Transverse colon (tissue), 4 donors: Measurements from ENCODE around the gene EDARADD. TPM values are rescaled to one million over a fixed set of nuclear protein-coding genes. Genes with fewer than 3 reads are reported as not detected.

ENCODE experiments used
- DNase-seq: peaks from one replicate; pipeline ENCODE4 v3.0.0-alpha.2; 2019
- H3K27ac ChIP-seq, 4 donors: fragments of 200-600 bp; sonication (generic); 2 replicates each; pipeline ENCODE4 v1.5.1; 2016 to 2018; ENCODE audit warnings: inconsistent platforms in 4 of 4
- H3K27me3 ChIP-seq: fragments of 200-600 bp; sonication (generic); 2 replicates; pipeline ENCODE4 v1.5.1; 2017; ENCODE audit warnings: inconsistent platforms
- H3K36me3 ChIP-seq, 4 donors: fragments of 200-600 bp; sonication (generic); 2 replicates each; pipeline ENCODE4 v1.5.1; 2017 to 2019; ENCODE audit warnings: inconsistent platforms in 4 of 4
- H3K4me1 ChIP-seq, 4 donors: fragments of 200-600 bp; sonication (generic); 2 replicates each; pipeline ENCODE4 v1.5.1; 2017 to 2020; ENCODE audit warnings: inconsistent platforms in 4 of 4
- H3K4me3 ChIP-seq, 4 donors: fragments of 200-600 bp; sonication (generic); 1 replicate in 1 of 4; 2 replicates in 3 of 4; pipeline versions ENCODE4 v1.5.1 to v1.6.1; 2017 to 2019; ENCODE audit warnings: inconsistent platforms in 4 of 4
- H3K9me3 ChIP-seq, 2 donors: fragments of 200-600 bp; sonication (generic); 2 replicates each; pipeline ENCODE4 v1.5.1; 2017 to 2019; ENCODE audit warnings: inconsistent platforms in 2 of 2
- EP300 ChIP-seq: sonication (generic); formaldehyde crosslinking; IDR thresholded peaks from one replicate; pipeline ENCODE4 v1.6.1; 2017; ENCODE audit warnings: antibody characterized with exemption, low read depth
- POLR2A ChIP-seq: fragments of 450-650 bp; IDR thresholded peaks from one replicate; pipeline ENCODE4 v1.6.1; 2016; ENCODE audit warnings: antibody characterized with exemption, mild to moderate bottlenecking, moderate library complexity
- POLR2AphosphoS5 ChIP-seq, 3 donors: sonication (generic); formaldehyde crosslinking; IDR thresholded peaks; one replicate each; pipeline ENCODE4 v1.6.1; 2016; ENCODE audit warnings: antibody characterized with exemption in 3 of 3
- WGBS, 2 donors: methylation state at CpG; one replicate each; pipeline ENCODE4 v1.1.5; 2018; ENCODE audit warnings: low coverage in 1 of 2; 5-methylcytosine and 5-hydroxymethylcytosine counted together
- in situ Hi-C, 4 donors: fragments of 200-750 bp; cut with MboI; loops; one replicate each; pipeline versions ENCODE4 v1.15.0 to v1.15.1; 2017; ENCODE audit warnings: low sequenced_read_pairs in 3 of 4, low pct_ligation_motif_present in 1 of 4, low pct_unique_long_range_greater_than_20kb in 1 of 4
- intact Hi-C: fragments of 100-400 bp; cut with DNase I; formaldehyde crosslinking; loops from one replicate; pipeline ENCODE4 v1.15.1; 2023; ENCODE audit warnings: low total_unique reads
- total RNA-seq, 4 donors: library from RNA; depleted of rRNA; stranded (reverse); fragments of >200 nt; gene quantifications; one replicate each; pipeline ENCODE4 v1.1.0, GENCODE V29; 2016
- TF ChIP-seq, protein P1 (sequence below), 5 experiments: fragments of 200-600 bp in 3 of 5; fragments of 450-650 bp in 2 of 5; sonication (generic) in 3 of 5; IDR thresholded peaks; 1 replicate in 2 of 5; 2 replicates in 3 of 5; pipeline ENCODE4 v1.5.1; 2016 to 2017; ENCODE audit warnings: antibody characterized with exemption in 5 of 5, inconsistent platforms in 3 of 5, mild to moderate bottlenecking in 2 of 5, moderate library complexity in 1 of 5

Gene EDARADD
- total RNA-seq, 4 donors from 2014 or later = 0.27 to 0.79 TPM; not detected in 2

DNA sequence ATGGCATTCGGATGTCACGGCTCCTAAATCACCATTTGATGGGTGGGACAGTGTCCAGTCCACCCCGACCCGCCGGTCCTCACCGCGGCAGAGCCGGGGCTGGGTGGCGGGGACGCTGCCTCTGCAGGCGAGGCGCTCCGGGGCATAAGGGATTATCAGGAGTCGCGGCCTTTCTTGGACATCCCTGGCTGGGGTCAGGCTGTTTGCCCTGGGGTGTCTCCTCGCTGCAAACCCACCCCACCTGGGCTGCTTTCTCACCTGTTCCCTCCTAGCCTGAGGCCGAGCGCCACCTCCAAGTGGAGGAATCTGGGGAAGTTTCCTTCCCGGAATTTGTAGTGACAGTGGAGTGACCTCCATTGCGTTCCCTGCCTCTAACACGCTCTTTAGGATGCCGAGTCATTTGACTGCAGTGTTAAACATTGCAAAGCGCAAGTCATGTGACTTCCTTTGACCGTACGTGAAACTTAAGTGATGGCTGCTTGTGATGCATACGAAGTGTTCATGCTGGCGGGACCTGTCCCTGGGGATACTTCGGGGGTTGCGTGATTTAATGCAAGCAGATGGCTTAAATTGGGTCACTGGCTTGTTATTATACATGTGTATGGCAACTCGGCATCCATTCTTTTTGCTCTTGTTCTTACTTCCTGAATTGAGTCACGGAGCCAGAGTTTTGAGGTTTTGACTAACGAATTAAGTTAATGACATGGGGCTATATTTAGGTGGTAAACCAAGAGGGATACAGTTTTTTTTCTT lies 130.2 kb downstream of the EDARADD start:
- 0 to 1% methylated on average over 4 to 17 of the region's 32 CpGs for WGBS, 2 donors
- Histone ChIP-seq H3K4me1 (peaks cover 0 to 15% (median 6%) of the 10 kb centered on the region in 4 donors), H3K9me3 (no peaks in the 10 kb centered on the region), H3K4me3 (peak overlapping the region; percentile 38 to 91 (median 76)), H3K27ac (peak overlapping the region; percentile 90 to 95 (median 94)), H3K36me3 (peaks cover 0 to 8% (median 2%) of the 10 kb centered on the region in 4 donors), H3K27me3 (no peaks in the 10 kb centered on the region)
- peak; percentile 79 to 85 (median 85) for TF ChIP-seq POLR2AphosphoS5 (IDR thresholded peaks at IDR 0.05)
- peak; percentile 68 for TF ChIP-seq POLR2A
- TF ChIP-seq EP300 = no peak
- in situ Hi-C loops = no loop called here
- intact Hi-C loops = no loop called here
- DNase-seq = peak; percentile 57

DNA sequence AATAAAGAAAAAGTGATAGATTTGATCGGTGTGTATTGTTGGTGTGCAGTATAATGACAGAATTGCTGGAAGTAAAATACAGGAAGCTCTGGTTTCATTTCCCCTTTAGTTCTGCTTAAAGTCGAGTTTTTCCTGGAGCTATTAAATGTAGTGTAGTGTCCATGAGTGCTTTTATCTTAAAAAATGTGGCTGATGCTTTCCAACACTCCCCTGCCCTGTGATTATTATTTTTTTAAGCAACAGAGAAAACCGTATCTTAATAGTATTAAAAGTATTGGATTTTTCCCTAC lies 130.8 kb downstream of the EDARADD start:
- Histone ChIP-seq H3K9me3 (no peaks in the 10 kb centered on the region), H3K4me3 (peak overlapping the region; percentile 38 to 91 (median 76)), H3K36me3 (peaks cover 0 to 8% (median 2%) of the 10 kb centered on the region in 4 donors), H3K27ac (peak overlapping the region; percentile 90 to 95 (median 94)), H3K27me3 (no peaks in the 10 kb centered on the region), H3K4me1 (peaks cover 0 to 15% (median 6%) of the 10 kb centered on the region in 4 donors)
- intact Hi-C loops = no loop called here
- DNase-seq = no peak
- WGBS, 2 donors = 2 to 6% methylated on average over 3 of the region's 3 CpGs
- TF ChIP-seq POLR2A (no peak), POLR2AphosphoS5 (IDR thresholded peaks at IDR 0.05) (no peak), EP300 (no peak)
- TF ChIP-seq, protein P1, sequence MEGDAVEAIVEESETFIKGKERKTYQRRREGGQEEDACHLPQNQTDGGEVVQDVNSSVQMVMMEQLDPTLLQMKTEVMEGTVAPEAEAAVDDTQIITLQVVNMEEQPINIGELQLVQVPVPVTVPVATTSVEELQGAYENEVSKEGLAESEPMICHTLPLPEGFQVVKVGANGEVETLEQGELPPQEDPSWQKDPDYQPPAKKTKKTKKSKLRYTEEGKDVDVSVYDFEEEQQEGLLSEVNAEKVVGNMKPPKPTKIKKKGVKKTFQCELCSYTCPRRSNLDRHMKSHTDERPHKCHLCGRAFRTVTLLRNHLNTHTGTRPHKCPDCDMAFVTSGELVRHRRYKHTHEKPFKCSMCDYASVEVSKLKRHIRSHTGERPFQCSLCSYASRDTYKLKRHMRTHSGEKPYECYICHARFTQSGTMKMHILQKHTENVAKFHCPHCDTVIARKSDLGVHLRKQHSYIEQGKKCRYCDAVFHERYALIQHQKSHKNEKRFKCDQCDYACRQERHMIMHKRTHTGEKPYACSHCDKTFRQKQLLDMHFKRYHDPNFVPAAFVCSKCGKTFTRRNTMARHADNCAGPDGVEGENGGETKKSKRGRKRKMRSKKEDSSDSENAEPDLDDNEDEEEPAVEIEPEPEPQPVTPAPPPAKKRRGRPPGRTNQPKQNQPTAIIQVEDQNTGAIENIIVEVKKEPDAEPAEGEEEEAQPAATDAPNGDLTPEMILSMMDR (IDR thresholded peaks at IDR 0.05) = no peak
- in situ Hi-C loops = no loop called here

DNA sequence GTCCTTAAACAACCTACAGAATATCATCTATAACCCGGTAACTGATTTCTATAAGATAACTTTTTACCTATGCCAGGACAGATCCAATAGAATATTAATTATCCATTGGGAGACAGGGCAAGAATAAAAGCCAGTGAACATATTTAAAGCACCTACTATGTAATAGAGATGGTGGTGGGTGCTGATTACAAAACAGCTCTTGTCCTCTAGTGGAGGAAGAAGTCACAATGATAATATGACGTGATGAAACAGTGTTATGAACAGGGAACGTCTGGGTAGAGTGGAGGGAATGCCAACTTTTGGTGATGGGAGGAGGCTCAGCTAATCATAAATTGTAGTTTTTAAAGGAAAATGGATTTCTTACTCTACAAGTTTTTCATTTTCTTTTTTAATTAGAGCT lies 132.0 kb downstream of the EDARADD start:
- WGBS, 2 donors = 87 to 97% methylated on average over 3 of the region's 3 CpGs
- H3K4me1 ChIP-seq = peaks cover 0 to 22% (median 8%) of the 10 kb centered on the region in 4 donors
- peaks cover 0 to 8% (median 3%) of the 10 kb centered on the region in 4 donors for H3K36me3 ChIP-seq
- H3K9me3 ChIP-seq = no peaks in the 10 kb centered on the region
- no peak for TF ChIP-seq POLR2AphosphoS5 (IDR thresholded peaks at IDR 0.05)
- no peak for TF ChIP-seq EP300
- TF ChIP-seq POLR2A = no peak
- TF ChIP-seq, protein P1 (IDR thresholded peaks at IDR 0.05) = no peak
- no peaks in the 10 kb centered on the region for H3K27me3 ChIP-seq
- H3K4me3 ChIP-seq = no peak overlapping the region
- intact Hi-C loops (no loop called here), in situ Hi-C loops (no loop called here)
- no peak overlapping the region for H3K27ac ChIP-seq
- no peak for DNase-seq

DNA sequence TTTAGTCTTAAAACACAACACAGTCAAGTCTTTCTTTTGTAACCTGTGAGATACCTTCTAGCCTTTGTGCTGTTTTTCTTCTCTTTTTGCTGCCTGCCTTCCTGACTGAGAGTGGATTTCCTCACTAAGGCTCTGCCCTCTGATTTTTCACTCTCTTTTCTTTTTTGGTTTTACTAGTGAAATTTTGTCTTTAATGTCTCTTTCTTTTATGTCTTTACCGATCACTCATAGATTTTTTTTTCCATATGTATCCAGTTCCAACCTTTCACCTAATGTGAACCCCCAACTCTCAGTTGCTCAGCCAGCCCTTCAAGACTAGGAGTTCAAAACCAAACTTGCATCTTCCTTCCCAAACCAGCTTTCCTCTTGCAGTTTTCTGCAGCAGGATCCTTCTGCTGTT lies 136.2 kb downstream of the EDARADD start:
- no peak for DNase-seq
- Histone ChIP-seq H3K27me3 (no peaks in the 10 kb centered on the region), H3K9me3 (no peaks in the 10 kb centered on the region), H3K27ac (no peak overlapping the region), H3K4me3 (no peak overlapping the region), H3K4me1 (peaks cover 0 to 21% (median 12%) of the 10 kb centered on the region in 4 donors), H3K36me3 (peaks cover 0 to 8% (median 3%) of the 10 kb centered on the region in 4 donors)
- intact Hi-C loops (no loop called here), in situ Hi-C loops (no loop called here)
- 75 to 78% methylated on average over 1 of the region's 1 CpG for WGBS, 2 donors
- TF ChIP-seq POLR2A (no peak), POLR2AphosphoS5 (IDR thresholded peaks at IDR 0.05) (no peak), EP300 (no peak)
- TF ChIP-seq, protein P1 (IDR thresholded peaks at IDR 0.05) = no peak
